Neural progenitor cell (in vitro differentiated cells): ENCODE measurements around the gene PTPRK. TPM values are rescaled to one million over a fixed set of nuclear protein-coding genes. Genes with fewer than 3 reads are reported as not detected.

Experiments used
- DNase-seq: peaks from one replicate; pipeline ENCODE4 v3.0.0-alpha.2; 2016; ENCODE audit warnings: low spot score
- H2AFZ ChIP-seq: fragments of 200-600 bp; sonication (generic); replicated peaks from 2 replicates; pipeline ENCODE4 v1.6.1; 2016; ENCODE audit warnings: antibody characterized with exemption
- H3F3A ChIP-seq: fragments of 200-600 bp; sonication (generic); 2 replicates; pipeline ENCODE4 v1.6.1; 2016; ENCODE audit warnings: antibody characterized with exemption, low read depth
- H3K27ac ChIP-seq: fragments of 200-600 bp; sonication (generic); 2 replicates; pipeline ENCODE4 v1.5.1; 2016; ENCODE audit warnings: mild to moderate bottlenecking
- H3K27me3 ChIP-seq: fragments of 200-600 bp; sonication (generic); 2 replicates; pipeline ENCODE4 v1.6.1; 2016; ENCODE audit warnings: mild to moderate bottlenecking, moderate library complexity
- H3K36me3 ChIP-seq: fragments of 200-600 bp; sonication (generic); 2 replicates; pipeline ENCODE4 v1.5.1; 2016
- H3K4me1 ChIP-seq: fragments of 200-600 bp; sonication (generic); 2 replicates; pipeline ENCODE4 v1.6.1; 2016; ENCODE audit warnings: mixed run types
- H3K4me2 ChIP-seq: fragments of 200-600 bp; sonication (generic); 2 replicates; pipeline ENCODE4 v1.6.1; 2016
- H3K4me3 ChIP-seq: fragments of 200-600 bp; sonication (generic); 2 replicates; pipeline ENCODE4 v1.5.1; 2016
- H3K79me2 ChIP-seq: fragments of 200-600 bp; sonication (generic); 2 replicates; pipeline ENCODE4 v1.6.1; 2016; ENCODE audit warnings: low read depth
- H3K9ac ChIP-seq: fragments of 200-600 bp; sonication (generic); 2 replicates; pipeline ENCODE4 v1.6.1; 2016
- H3K9me3 ChIP-seq: fragments of 200-600 bp; sonication (generic); 2 replicates; pipeline ENCODE4 v1.5.1; 2016; ENCODE audit warnings: low read depth
- H4K20me1 ChIP-seq: fragments of 200-600 bp; sonication (generic); 2 replicates; pipeline ENCODE4 v1.6.1; 2016; ENCODE audit warnings: low read depth
- H3K27ac Mint-ChIP-seq: 3 replicates; pipeline ENCODE4 v1.8.0; 2021; ENCODE audit warnings: mixed read lengths
- H3K27me3 Mint-ChIP-seq: 2 replicates; pipeline ENCODE4 v1.8.0; 2022; ENCODE audit warnings: low read depth, mild to moderate bottlenecking, inconsistent platforms, moderate library complexity, mixed read lengths; ENCODE audit not compliant: insufficient read depth
- H3K36me3 Mint-ChIP-seq: 3 replicates; pipeline ENCODE4 v1.8.0; 2021; ENCODE audit warnings: mixed read lengths
- H3K4me1 Mint-ChIP-seq: 3 replicates; pipeline ENCODE4 v1.8.0; 2021; ENCODE audit warnings: mixed read lengths
- H3K4me3 Mint-ChIP-seq: 3 replicates; pipeline ENCODE4 v1.8.0; 2021; ENCODE audit warnings: mild to moderate bottlenecking, moderate library complexity, mixed read lengths
- H3K9me3 Mint-ChIP-seq: 3 replicates; pipeline ENCODE4 v1.8.0; 2020; ENCODE audit warnings: mixed read lengths
- CTCF ChIP-seq: fragments of 200-600 bp; sonication (generic); IDR thresholded peaks from 2 replicates; pipeline ENCODE4 v1.5.1; 2017; ENCODE audit warnings: antibody characterized with exemption, mild to moderate bottlenecking
- EZH2 ChIP-seq: fragments of 200-600 bp; sonication (generic); IDR thresholded peaks from 2 replicates; pipeline ENCODE4 v1.6.1; 2017; ENCODE audit warnings: antibody characterized with exemption, mild to moderate bottlenecking, moderate library complexity
- EZH2phosphoT487 ChIP-seq: fragments of 200-600 bp; sonication (generic); IDR thresholded peaks from 2 replicates; pipeline ENCODE4 v1.6.1; 2017; ENCODE audit warnings: antibody characterized with exemption
- total RNA-seq: library from RNA; depleted of rRNA; stranded (reverse); fragments of >200 nt; gene quantifications from 2 replicates; pipeline ENCODE4 v1.2.3, GENCODE V29; 2015; ENCODE audit warnings: low replicate concordance

Gene PTPRK
- total RNA-seq, 1 donor from 2014 or later: 35.0 TPM

- Mint-ChIP-seq H3K9me3 (no peaks in the 10 kb centered on the region), H3K4me1 (no peaks in the 10 kb centered on the region), H3K27ac (no peak overlapping the region), H3K27me3 (peaks cover 2% of the 10 kb centered on the region), H3K4me3 (no peak overlapping the region), H3K36me3 (peaks cover 4% of the 10 kb centered on the region)
- TF ChIP-seq EZH2phosphoT487 (no peak), CTCF (no peak), EZH2 (no peak)
- no peak for DNase-seq
- Histone ChIP-seq H3K4me2 (no peak overlapping the region), H3F3A (no peaks in the 10 kb centered on the region), H3K9ac (no peak overlapping the region), H3K79me2 (no peaks in the 10 kb centered on the region), H3K9me3 (no peaks in the 10 kb centered on the region), H3K27ac (no peak overlapping the region), H3K4me1 (peaks cover 4% of the 10 kb centered on the region), H3K4me3 (no peak overlapping the region), H4K20me1 (no peaks in the 10 kb centered on the region), H2AFZ (no peak overlapping the region), H3K27me3 (no peaks in the 10 kb centered on the region), H3K36me3 (no peaks in the 10 kb centered on the region)
Measured at GRCh38 chr6:128225612-128226011, 294.8 kb downstream of the PTPRK start.

DNA sequence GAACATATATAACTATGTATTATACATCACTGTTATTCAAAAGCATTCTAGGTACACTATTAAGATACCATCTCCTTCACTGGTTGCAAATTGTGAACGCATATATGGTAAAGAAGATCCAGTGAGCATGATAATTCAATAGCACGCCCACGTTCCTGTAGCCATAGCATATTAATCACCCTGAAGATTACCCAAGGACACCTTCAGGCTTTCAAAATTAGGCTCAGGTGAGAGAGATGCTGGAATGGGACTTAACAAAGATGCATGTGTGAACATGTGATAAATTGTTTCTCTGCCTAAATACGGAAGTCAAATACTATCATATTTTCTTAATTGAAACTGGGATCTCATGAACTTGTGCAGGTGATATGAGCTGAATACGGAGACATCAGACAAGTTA is 303.5 kb downstream of the PTPRK start:
- no peaks in the 10 kb centered on the region for H3K4me1 ChIP-seq
- no peaks in the 10 kb centered on the region for H3K79me2 ChIP-seq
- no peak overlapping the region for H2AFZ ChIP-seq
- DNase-seq: no peak
- H3K27me3 ChIP-seq: no peaks in the 10 kb centered on the region
- no peak overlapping the region for H3K4me3 ChIP-seq
- no peaks in the 10 kb centered on the region for H3K27me3 Mint-ChIP-seq
- no peak for TF ChIP-seq EZH2
- TF ChIP-seq CTCF: no peak
- TF ChIP-seq EZH2phosphoT487: no peak
- no peaks in the 10 kb centered on the region for H3F3A ChIP-seq
- H3K9ac ChIP-seq: no peak overlapping the region
- H3K4me1 Mint-ChIP-seq: no peaks in the 10 kb centered on the region
- H3K4me2 ChIP-seq: no peak overlapping the region
- peaks cover 8% of the 10 kb centered on the region for H3K36me3 Mint-ChIP-seq
- H3K27ac ChIP-seq: no peak overlapping the region
- no peak overlapping the region for H3K4me3 Mint-ChIP-seq
- H3K9me3 ChIP-seq: no peaks in the 10 kb centered on the region
- H3K36me3 ChIP-seq: no peaks in the 10 kb centered on the region
- H3K27ac Mint-ChIP-seq: no peak overlapping the region
- no peaks in the 10 kb centered on the region for H4K20me1 ChIP-seq
- H3K9me3 Mint-ChIP-seq: no peaks in the 10 kb centered on the region

DNA sequence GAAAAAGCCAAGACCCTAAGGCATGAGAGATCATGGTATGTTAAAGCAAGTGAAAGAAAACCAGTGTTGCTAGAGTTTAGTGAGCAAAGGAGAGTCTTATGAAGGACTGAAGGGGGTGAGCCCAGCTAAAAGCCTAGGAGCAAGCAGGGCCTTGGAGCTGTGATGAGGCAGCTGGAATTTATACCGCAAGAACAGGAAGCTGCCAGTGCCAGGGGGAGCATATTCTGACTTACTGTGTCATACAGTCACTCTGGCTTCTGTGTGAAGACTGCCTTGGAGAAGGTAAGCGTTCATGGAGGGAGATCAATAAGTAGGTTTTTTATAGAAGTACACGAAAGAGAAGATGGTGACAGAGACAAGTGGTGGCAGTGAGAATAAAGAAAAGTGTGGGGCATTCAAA is 310.6 kb downstream of the PTPRK start:
- no peak overlapping the region for H3K27ac Mint-ChIP-seq
- no peak overlapping the region for H3K27ac ChIP-seq

More for the DNA sequence above, 310.6 kb downstream of the PTPRK start:
- H4K20me1 ChIP-seq: no peaks in the 10 kb centered on the region
- H3K27me3 Mint-ChIP-seq: no peaks in the 10 kb centered on the region
- H3K9me3 Mint-ChIP-seq: no peaks in the 10 kb centered on the region
- no peaks in the 10 kb centered on the region for H3K36me3 Mint-ChIP-seq
- H3K9me3 ChIP-seq: no peaks in the 10 kb centered on the region
- TF ChIP-seq EZH2phosphoT487: no peak
- TF ChIP-seq CTCF: no peak
- no peak for TF ChIP-seq EZH2
- H3K4me3 Mint-ChIP-seq: no peak overlapping the region
- H3K4me1 Mint-ChIP-seq: no peaks in the 10 kb centered on the region
- H3K4me1 ChIP-seq: no peaks in the 10 kb centered on the region
- no peak for DNase-seq
- no peaks in the 10 kb centered on the region for H3K79me2 ChIP-seq
- H3K36me3 ChIP-seq: no peaks in the 10 kb centered on the region
- H3F3A ChIP-seq: no peaks in the 10 kb centered on the region
- no peak overlapping the region for H3K4me3 ChIP-seq
- no peak overlapping the region for H3K4me2 ChIP-seq
- H3K27me3 ChIP-seq: no peaks in the 10 kb centered on the region
- no peak overlapping the region for H2AFZ ChIP-seq
- H3K9ac ChIP-seq: no peak overlapping the region
